ENCODE measurements around the gene CACNA1C.

CACNA1C gene

DNA sequence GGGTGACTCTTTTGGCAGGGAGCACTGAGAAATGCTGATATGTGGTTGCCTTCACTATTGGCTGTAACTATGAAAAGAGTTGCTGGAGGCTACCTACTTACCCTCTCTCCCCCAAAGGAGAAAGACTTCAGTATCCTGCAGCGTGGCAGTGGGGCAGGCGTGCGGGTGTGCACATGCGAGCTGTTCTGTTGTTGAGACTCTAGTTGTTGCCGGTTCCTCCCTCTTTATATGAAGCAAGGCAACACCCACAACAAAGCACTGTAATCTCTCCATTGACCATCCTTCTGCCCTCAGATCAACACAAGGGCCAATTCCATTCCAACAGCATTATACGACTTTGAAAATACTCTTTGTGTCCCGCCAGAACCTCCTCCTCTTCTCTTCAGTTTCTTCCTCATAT lies 259.4 kb downstream of the CACNA1C start:
- no peak for DNase-seq (ENCODE audit: low read depth in 2 of 3, low spot score in 2 of 3)

DNA sequence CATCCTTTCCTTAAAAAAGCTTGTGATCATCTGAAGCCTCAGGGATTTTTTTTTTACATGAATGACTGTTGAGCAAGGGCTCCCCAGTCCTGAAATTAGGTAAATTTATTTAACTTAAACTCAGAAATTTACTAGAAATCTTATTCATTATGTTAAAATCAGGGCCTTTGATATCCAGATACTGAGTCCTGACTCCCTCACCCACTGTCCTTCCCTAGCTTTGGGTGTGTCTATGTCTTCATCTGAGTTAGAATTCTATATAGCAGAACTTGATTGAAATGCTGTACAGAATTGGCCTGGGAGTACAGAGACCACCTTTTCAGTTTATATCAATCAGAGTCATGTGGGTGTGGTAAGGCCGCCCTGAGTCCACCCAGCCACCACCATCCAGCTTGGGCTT lies 260.0 kb downstream of the CACNA1C start:
- DNase-seq (ENCODE audit: low read depth in 2 of 3, low spot score in 2 of 3), result no peak

DNA sequence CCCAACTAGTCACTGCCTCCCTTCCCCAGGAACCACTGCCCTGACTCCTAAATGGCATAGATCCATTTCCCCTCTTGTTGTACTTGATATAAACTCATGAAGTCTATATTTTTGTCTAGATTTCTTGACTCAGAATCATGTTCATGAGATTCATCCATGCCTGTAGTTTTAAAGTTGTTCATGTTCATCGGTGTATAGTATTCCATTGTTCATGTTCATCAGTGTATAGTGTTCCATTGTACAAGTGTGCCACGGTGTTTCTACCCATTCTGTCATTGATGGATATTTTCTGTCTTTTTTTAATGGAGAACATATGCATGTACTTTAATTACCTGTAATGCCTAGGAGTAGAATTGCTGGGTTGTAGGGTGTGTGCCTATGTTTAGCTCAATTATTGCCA lies 261.7 kb downstream of the CACNA1C start:
- no peak for DNase-seq (ENCODE audit: low read depth in 2 of 3, low spot score in 2 of 3)

DNA sequence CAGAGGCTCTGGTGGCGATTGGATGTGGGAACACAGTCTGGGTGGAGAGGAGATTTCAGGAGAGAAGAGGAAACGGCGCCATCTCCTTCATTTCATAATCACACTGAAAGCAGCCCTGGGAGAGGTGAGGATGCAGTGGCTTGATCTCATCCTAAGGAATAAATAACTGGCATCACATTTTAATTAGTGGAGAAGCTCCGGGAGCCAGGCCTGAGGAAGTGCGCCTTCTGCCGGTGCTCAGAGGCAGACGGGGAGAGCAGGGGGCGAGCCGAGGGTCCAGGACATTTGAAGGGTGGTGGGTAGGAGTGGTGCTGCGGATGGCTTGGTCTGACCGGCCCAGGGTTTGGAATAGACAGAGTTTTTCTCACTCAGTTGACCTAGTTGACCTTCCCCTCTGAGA lies 265.0 kb downstream of the CACNA1C start:
- DNase-seq (ENCODE audit: low read depth in 2 of 3, low spot score in 2 of 3), result no peak

DNA sequence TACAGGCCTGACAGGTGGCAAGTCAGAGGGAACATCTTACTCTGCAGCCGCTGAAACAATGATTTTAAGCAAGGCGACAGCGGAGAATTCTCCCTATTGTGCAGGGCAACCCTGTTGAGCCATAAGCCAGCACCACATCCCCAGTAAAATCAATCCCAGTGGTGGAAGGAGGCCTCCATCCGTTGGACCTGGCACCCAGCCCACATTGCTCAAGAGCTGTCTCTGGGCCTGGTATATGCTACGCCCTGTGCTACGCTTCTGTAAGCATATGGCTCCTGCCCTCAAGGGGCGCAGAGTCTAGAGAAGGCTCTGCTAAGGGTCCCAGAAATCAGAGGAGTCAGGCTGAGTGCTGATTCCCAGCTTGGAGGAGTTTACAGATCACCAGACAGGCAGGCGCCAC lies 265.5 kb downstream of the CACNA1C start:
- DNase-seq (ENCODE audit: low read depth in 2 of 3, low spot score in 2 of 3), result no peak

DNA sequence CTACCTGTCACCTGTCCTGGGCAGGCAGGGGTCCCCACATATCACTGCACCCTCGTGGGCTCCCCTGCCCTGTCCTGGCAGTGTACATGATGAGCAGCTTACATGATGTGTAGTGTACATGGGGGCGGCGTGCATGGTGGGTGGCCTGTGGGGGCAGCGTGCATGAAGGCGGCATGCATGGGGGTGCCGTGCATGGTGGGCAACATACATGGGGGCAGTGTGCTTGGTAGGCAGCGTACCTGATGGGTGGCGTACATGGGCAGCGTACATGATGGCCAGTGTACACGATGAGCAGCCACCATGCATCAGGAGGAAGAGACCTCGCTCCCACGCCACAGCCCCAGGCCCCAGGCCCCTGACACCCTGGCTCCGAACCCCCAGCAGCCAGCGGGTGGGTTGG lies 266.3 kb downstream of the CACNA1C start:
- DNase-seq (ENCODE audit: low read depth in 2 of 3, low spot score in 2 of 3), result no peak

DNA sequence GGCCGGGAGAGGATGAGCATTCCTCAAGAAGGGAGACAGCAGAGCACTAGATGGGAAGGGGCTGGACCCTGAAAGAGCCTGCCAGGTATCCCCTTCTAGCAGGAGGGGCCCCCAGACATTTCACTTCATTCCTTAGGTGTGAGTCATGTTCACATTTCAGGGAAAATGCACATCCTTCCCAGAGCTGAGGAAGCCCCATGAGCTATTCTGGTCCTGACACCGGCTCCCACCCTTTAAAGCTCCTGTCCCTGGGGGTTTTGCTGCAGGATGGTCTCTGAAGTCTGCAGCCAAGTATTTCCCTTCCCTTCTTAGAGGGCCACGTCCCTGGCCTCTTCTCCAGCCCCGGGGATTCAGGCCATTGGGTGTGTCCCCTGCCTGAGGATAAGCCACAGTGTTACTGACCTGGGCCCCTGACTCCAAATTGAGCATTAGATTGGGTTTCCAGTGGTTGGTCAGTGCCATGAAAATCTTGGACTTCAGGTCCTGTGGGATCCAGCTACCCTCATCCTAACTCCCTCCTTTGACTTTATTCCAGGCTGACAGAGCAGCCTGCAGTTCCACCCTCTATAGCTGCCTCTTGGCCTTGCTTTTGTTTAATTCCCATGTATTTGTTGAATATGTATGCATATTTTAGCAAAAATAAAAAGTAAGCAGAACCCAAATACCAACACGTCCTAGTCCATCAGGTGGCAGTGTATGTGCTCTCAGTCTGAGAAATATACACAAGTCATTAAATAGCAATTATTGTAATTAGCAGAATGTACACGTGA lies 267.1 kb downstream of the CACNA1C start:
- DNase-seq (ENCODE audit: low read depth in 2 of 3, low spot score in 2 of 3), result no peak

DNA sequence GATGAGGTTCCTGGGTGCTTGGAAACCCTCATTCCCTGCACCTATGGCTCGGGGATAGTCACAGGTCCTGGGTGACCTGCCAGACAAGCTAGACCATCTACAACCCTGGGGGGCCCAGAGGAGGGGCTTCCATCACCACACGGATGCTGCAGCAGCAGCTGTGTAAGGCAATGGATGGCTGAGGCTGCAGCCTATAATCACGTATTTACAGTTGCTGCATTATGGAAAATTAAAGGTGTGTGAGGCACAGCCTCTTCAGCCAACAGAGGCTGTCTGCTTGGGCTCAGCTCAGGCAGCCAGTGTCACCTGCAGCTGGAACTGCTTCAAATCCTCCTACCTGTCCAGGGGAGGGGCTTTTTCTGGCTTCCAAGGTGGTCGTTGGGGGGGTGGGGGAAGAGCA lies 268.1 kb downstream of the CACNA1C start:
- DNase-seq (ENCODE audit: low read depth in 2 of 3, low spot score in 2 of 3), result no peak

DNA sequence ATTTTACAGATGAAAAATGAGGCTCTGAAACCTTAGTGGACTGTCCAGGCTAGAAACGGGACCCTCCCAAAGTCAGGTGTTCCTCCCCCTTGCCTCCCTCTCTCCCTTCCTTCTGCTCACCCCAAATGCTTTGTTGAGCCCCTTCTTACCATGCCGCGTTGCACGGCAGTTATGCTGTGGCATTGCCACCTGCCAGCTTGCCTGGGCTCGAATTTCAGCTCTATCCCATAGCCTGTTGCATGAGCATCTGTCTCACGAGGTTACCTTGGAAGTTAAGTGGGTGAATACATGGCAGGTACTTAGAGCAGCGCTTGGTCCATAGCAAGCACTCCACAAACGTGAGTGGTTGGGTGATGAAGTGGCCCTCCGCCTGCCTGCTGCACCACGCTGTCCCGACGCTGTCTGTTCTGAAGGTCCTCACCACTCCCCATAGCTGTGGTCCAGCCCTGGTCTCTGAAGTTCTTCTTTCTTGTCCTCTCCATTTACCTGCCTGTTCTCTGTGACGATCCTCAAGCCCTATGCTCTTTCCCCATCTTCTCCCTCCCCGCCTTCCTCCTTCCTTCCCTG lies 269.9 kb downstream of the CACNA1C start:
- no peak for DNase-seq (ENCODE audit: low read depth in 2 of 3, low spot score in 2 of 3)

DNA sequence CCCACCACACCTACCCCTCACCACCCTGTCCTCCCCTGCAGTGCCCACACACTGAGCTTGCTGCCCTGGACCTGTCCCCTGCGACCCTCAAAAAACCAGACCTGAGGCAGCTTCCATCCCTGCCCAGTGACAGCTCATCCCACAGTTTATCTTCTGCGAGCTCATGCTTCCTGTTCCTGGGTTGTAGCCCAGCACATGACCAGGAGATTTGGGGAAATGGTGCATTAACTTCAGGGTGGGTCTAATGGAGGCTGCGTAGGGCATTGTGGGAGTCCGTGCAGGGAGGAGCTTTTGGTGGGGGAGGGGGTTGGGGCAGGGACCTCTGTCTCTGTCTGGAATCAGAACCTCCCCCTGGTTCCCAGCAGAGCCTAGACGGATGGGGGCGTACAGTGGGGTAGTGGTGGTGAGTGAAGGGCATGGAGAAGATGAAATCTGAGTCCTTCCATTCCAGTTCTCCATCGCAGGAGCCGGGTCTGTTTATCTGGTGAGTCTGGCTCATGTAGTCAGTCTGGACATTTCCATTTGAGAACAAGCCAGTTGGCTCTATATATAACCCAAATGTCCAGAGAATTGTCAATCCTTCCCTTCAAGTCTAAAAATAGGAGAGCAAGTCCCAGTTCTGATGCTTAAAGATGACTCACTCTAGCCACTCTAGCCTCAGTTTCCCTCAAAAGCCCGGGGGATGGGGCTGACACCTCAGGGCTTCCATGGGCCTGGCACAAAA lies 270.9 kb downstream of the CACNA1C start:
- DNase-seq (ENCODE audit: low read depth in 2 of 3, low spot score in 2 of 3), result no peak

DNA sequence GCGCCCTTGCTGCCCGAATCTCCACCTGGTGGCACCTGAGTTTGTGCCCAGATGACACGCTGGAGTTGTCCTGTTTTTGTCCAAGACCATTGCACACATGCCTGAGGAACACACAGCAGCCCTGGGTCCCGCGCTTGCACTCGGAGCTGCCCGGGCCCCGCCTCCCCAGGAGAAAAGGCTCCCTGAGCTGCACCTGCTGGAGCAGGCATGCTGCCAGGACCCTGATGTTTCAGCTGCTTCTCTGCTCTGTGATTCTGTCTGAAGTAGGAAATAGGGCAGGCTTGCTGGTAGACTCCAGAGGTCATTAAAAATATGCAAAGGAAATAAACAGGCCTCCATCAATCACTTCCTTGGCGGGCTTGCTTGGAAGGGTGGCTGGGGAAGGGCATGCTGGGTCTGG lies 271.6 kb downstream of the CACNA1C start:
- no peak for DNase-seq (ENCODE audit: low read depth in 2 of 3, low spot score in 2 of 3)

DNA sequence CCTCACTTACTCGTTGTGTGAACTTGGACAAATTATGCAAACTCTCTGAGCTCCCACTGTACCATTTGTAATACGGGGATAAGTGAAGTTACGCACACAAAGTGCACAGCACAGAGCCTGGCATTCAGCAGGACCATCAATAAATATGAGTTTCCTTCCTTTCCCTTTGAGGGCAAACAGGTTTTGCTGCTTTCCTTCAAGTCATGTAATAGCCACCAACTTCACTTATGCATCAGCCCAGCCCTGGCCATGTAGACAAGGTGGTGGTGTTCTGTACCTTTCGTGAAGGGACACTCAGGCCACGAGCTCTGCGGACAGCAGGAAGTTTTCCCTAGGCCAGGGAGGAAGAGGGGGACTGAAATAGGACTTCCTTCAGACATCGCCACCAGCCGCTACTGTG lies 272.7 kb downstream of the CACNA1C start:
- DNase-seq (ENCODE audit: low read depth in 2 of 3, low spot score in 2 of 3), result no peak

DNA sequence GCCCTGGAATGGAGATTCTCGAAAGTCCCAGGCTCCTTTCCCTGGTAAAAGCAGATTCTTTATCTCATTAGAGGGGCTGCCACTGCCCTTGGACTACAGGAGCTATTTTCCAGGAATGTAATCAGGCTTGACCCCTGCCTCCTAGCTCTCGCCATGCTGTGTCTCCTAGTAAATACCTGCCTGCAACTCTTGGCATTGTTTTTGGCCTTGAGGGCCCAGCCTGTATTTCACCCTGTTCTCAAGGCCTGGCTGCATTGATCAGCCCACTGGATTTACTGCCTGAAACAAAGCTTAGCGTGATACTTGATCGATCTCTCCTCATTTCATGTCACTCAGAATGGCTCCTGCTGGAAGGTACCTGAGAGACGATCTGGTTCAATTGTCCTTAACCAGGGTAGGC lies 273.7 kb downstream of the CACNA1C start:
- DNase-seq (ENCODE audit: low read depth in 2 of 3, low spot score in 2 of 3), result no peak

DNA sequence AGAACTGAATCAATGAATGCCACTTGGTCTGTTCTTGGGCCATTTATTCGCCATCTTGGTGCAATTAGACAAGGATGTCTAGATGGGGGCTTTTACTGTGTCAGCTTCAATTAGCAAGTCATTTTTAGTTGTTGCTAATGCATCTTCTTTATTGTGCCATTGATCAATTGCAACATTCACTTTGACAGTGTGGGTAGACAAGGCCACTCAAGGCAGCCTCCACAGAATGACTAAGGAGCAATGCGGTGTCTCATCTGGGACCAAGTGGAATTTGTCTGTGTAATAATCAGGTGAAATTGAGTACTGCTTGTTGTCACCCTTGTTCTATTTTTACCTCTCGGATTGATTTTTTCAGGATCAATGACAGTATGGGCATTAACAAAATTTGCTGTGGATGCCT lies 275.9 kb downstream of the CACNA1C start:
- DNase-seq (ENCODE audit: low read depth in 2 of 3, low spot score in 2 of 3), result no peak

DNA sequence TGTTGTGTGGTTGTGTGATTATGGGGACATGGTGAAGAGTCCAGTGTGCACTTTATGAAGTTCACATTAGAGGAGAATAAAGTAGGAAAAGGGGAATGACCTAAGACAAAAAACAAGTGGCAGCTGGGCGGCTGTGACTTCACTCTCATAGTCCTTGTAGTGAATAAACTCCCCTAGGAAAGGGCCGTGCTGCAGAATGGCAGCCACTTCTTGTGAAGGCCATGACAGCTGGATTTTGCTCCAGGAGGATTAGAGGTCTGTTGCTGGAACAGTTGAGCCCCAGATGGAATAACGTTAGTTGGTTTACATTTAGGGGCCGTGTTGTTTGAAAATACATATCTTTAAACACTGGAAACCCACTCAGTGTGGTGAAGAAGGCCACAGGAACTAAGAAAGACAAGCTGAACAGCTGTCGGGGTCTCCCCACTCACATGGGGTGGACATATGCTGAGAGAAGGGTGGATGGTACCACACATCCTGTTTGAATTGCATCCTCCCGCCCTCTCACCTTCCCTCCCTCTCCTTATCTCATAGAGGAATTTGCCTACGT lies 276.9 kb downstream of the CACNA1C start:
- DNase-seq (ENCODE audit: low read depth in 2 of 3, low spot score in 2 of 3), result no peak

DNA sequence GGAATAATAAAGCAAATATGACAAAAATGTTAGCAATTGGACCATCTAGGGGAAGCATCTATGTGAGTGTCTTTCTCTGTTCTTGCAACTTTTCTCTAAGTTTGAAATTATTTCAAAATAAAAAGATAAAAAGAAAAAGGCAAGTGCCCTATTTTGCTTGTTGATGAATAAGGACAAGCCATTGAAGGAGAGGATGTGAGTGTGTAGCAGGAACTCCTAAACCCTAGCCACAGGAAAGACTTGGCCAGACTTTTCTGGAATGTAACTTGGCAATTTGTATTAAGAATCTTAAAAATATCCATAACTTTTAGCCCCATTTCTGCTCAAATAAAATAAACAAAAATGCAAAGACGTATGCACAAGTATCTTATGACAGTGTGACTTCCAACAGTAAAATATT lies 279.4 kb downstream of the CACNA1C start:
- no peak for DNase-seq (ENCODE audit: low read depth in 2 of 3, low spot score in 2 of 3)

DNA sequence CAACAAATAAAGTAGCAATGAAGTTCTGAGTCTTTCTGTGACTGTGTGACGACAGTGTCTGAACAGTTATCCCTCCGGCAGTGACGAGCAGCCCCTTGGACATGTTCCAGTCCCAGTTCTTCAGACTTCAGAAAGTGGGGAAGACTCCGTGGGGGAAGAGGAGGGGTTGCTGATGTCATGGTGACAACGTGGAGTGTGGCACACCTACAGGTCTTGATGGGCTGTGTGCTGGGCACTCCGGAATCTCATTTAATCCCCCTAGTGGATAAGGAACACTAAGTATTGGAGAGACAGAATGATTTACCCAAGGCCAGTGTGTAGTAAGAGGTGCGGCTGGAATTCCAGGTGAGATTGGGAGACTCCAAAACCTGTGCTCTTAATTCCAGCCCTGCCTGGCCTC lies 280.2 kb downstream of the CACNA1C start:
- no peak for DNase-seq (ENCODE audit: low read depth in 2 of 3, low spot score in 2 of 3)

DNA sequence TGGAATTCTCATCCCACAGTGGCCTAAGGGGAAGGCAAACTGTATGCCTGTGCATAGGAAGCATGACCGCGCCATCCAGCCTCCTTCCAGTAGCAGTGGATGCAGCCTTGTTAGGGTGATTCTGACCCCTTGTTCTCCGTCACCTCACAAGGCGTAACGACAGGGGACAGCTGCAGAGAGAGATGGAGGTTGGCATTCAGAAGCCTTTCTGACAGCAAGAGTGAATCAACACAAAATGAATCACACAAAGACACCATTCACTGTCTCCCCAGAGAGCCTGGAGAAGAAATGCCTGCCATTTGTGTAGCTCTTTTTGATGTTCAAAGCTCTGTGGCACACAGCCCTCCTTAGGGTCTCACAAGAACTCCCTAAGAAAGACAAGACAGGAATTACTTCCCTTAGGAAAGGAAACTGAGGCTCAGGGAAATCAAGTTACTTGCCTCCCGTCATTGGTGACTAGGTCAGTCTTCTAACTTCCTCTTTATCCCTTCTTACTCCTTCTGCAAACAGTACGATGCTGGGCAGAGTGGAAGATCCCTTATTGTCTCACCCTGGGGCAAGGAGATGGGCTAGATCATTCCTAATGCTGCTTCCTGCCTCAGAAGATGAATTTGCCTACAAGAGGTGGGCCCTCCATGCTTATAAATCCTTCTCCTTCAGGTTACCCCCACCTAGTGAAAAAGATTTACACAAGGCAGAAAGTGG lies 280.9 kb downstream of the CACNA1C start:
- no peak for DNase-seq (ENCODE audit: low read depth in 2 of 3, low spot score in 2 of 3)

DNA sequence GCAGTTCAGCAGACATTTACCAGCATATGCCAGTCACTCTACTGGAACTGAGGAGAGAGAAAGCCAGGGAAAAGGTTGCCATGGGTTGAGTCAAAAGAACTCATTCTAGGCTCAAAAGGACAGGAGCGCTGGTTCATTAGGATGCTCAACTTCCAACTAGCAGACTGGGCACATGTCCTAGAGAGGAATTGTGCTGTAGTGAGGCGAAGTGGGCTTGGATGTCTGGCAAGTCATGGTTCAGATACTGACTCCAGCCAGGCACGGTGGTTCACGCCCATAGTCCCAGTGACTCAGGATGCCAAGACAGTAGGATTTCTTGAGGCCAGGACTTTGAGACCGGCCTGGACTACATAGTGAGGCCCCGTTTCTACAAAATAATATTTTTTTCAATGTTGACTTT lies 281.5 kb downstream of the CACNA1C start:
- no peak for DNase-seq (ENCODE audit: low read depth in 2 of 3, low spot score in 2 of 3)

DNA sequence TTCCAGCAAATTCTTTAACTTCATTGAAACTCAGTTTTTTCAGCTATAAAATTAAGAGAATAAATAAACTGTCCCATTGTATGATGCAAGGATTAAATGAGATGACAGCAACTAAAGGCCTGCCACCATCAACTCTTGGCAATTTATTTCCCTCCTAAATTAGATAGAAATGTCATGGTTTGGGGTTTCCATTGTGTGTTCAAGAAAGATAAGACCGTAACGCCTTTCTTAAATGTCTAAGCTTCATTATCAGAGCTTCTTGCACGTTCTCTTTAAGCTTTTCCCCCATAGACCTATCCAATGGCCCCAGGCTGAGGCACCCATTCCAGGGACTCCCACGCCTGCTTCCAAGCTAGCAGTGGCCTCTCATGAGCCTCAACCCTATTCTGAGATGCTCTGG lies 281.9 kb downstream of the CACNA1C start:
- no peak for DNase-seq (ENCODE audit: low read depth in 2 of 3, low spot score in 2 of 3)

DNA sequence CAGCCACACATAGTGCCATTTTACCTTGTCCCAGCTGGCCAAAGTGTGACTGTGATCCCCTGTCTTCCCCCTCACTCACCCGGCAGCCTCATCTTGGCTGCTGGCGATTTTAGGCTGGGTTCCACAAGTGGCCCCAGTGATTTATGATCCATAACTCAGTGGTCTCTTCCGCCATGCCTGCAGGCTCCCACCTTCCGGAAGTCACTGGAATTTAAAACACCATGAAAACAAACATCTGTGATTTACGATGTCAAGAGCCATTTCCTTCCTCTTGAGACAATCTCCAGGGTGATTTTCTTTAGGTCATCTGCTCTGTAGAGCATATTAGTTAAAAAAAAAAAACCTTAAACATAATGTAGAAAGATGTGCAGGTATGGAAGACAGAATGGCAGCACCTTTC lies 282.3 kb downstream of the CACNA1C start:
- no peak for DNase-seq (ENCODE audit: low read depth in 2 of 3, low spot score in 2 of 3)

DNA sequence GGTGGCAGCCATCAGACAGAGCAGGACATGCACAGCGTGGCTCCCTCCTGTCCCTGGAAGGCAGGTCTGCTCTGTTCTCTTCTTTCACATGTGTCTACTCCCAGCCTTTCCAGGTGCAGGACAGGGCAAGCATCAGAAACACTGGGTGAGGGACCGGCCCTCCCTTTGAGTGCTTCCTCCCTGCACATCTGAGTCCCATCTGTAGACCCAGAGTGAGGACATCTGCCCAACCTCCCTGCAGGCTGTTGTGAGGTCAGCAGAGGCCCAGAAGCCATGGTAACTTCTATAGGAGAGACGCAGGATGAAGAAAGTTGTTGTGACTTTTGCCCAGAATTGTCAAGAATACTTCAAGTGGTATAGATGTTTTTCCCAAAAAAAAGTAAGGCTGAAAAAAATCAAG lies 282.7 kb downstream of the CACNA1C start:
- DNase-seq (ENCODE audit: low read depth in 2 of 3, low spot score in 2 of 3), result no peak
